ENCODE results near the gene C2CD3.
"Not testable (repeated sequence)": the region's sequence is repeated elsewhere in the genome, so short reads cannot be mapped to it uniquely, and the experiment has no call there.

Gene C2CD3

GRCh38 chr11:74162681-74163467 is 7.9 kb downstream of the C2CD3 start:
- DNase-seq (ENCODE audit: low read depth) = no peak

GRCh38 chr11:74159642-74160041 is 11.2 kb downstream of the C2CD3 start:
- no peak for DNase-seq (ENCODE audit: low read depth)

GRCh38 chr11:74157169-74157568 is 13.6 kb downstream of the C2CD3 start:
- no peak for DNase-seq (ENCODE audit: low read depth)

GRCh38 chr11:74154620-74155281 is 16.1 kb downstream of the C2CD3 start:
- no peak for DNase-seq (ENCODE audit: low read depth)

GRCh38 chr11:74153224-74153623 is 17.6 kb downstream of the C2CD3 start:
- DNase-seq (ENCODE audit: low read depth) = no peak

GRCh38 chr11:74147199-74147929 is 23.4 kb downstream of the C2CD3 start:
- no peak for DNase-seq (ENCODE audit: low read depth)

- DNase-seq (ENCODE audit: low read depth) = no peak
Measured at GRCh38 chr11:74144592-74144991, 26.2 kb downstream of the C2CD3 start.

GRCh38 chr11:74142624-74143023 is 28.2 kb downstream of the C2CD3 start:
- DNase-seq (ENCODE audit: low read depth) = no peak

GRCh38 chr11:74141908-74142307 is 28.9 kb downstream of the C2CD3 start:
- DNase-seq (ENCODE audit: low read depth) = no peak

- no peak for DNase-seq (ENCODE audit: low read depth)
Measured at GRCh38 chr11:74141241-74141695, 29.5 kb downstream of the C2CD3 start.

- DNase-seq (ENCODE audit: low read depth) = not testable (repeated sequence)
Measured at GRCh38 chr11:74139919-74140431, 30.8 kb downstream of the C2CD3 start.

- DNase-seq (ENCODE audit: low read depth) = no peak
Measured at GRCh38 chr11:74139151-74139918, 31.5 kb downstream of the C2CD3 start.

GRCh38 chr11:74138572-74138971 is 32.2 kb downstream of the C2CD3 start:
- no peak for DNase-seq (ENCODE audit: low read depth)

- no peak for DNase-seq (ENCODE audit: low read depth)
Measured at GRCh38 chr11:74138021-74138420, 32.8 kb downstream of the C2CD3 start.

- no peak for DNase-seq (ENCODE audit: low read depth)
Measured at GRCh38 chr11:74135127-74135840, 35.5 kb downstream of the C2CD3 start.

GRCh38 chr11:74134661-74135060 is 36.1 kb downstream of the C2CD3 start:
- DNase-seq (ENCODE audit: low read depth) = no peak

- no peak for DNase-seq (ENCODE audit: low read depth)
Measured at GRCh38 chr11:74133436-74133835, 37.4 kb downstream of the C2CD3 start.

- no peak for DNase-seq (ENCODE audit: low read depth)
Measured at GRCh38 chr11:74132833-74133232, 38.0 kb downstream of the C2CD3 start.

GRCh38 chr11:74129121-74129520 is 41.7 kb downstream of the C2CD3 start:
- not testable (repeated sequence) for DNase-seq (ENCODE audit: low read depth)

GRCh38 chr11:74123008-74123448 is 47.8 kb downstream of the C2CD3 start:
- no peak for DNase-seq (ENCODE audit: low read depth)

- no peak for DNase-seq (ENCODE audit: low read depth)
Measured at GRCh38 chr11:74121804-74122203, 49.0 kb downstream of the C2CD3 start.

Measured in activated T-cell treated with anti-CD3 and anti-CD28 coated beads for 48 hours (primary cell).